ENCODE measurements around the gene EPHA4. TPM values are rescaled to one million over a fixed set of nuclear protein-coding genes. Genes with fewer than 3 reads are reported as not detected.

The EPHA4 gene
- total and polyA plus RNA-seq, 2 donors (not counting 1 experiment from before 2014, with no cell fraction given) = 10.7 to 54.9 TPM

DNA sequence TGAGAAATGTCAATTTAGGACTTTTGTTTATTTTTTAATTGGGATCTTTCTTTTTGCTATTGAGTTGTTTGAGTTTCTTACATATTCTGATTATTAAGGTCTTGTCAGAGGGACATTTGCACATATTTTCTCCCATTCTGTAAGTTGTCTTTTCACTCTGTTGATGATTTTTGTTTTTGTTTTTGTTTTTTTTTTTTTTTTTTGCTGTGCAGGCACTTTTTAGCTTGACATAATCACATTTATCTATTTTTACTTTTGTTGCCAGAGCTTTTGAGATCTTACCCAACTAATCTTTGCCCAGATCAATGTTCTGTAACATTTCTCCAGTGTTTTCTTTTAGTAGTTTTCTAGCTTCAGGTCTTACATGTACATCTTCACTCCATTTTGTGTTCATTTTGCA lies 166.6 kb downstream of the EPHA4 start:
- no peak overlapping the region for H3K27ac ChIP-seq (ENCODE audit: low read length in 2 of 2)
- H3K4me3 Mint-ChIP-seq = no peak overlapping the region
- H3K4me1 Mint-ChIP-seq = no peaks in the 10 kb centered on the region
- peaks cover 0 to 7% (median 2%) of the 10 kb centered on the region in 3 donors for H3K9me3 ChIP-seq (ENCODE audit: control extremely low read depth in 1 of 3, control insufficient read depth in 2 of 3, insufficient read depth in 1 of 3, low read length in 2 of 3)
- H3K27ac Mint-ChIP-seq = no peak overlapping the region
- H3K4me1 ChIP-seq (ENCODE audit: control insufficient read depth in 2 of 2, insufficient read depth in 2 of 2, low read length in 2 of 2) = no peaks in the 10 kb centered on the region
- ChIA-PET POLR2A (no interaction called here), CTCF (no interaction called here)
- H3K9me3 Mint-ChIP-seq (ENCODE audit: insufficient read depth) = peaks cover 5% of the 10 kb centered on the region
- peaks cover 21% of the 10 kb centered on the region for H3K27me3 Mint-ChIP-seq
- H3K36me3 ChIP-seq (replicated peaks in 1 of 2; ENCODE audit: control extremely low read depth in 1 of 2, control insufficient read depth in 1 of 2, extremely low read depth in 1 of 2, insufficient read depth in 2 of 2, low read length in 1 of 2) = no peaks in the 10 kb centered on the region
- H2AFZ ChIP-seq (ENCODE audit: insufficient read depth, low read depth, low read length, poor library complexity, severe bottlenecking) = no peak overlapping the region
- H3K4me3 ChIP-seq (ENCODE audit: control extremely low read depth in 1 of 5, extremely low read depth in 1 of 5, insufficient read depth in 1 of 5, low read depth in 2 of 5, low read length in 4 of 5) = no peak overlapping the region
- H4K20me1 ChIP-seq (ENCODE audit: control insufficient read depth, insufficient read depth, low read length, poor library complexity, severe bottlenecking) = no peaks in the 10 kb centered on the region
- DNase-seq = no peak
- H3K79me2 ChIP-seq (ENCODE audit: control insufficient read depth, insufficient read depth, low read length) = no peaks in the 10 kb centered on the region
- H3K4me2 ChIP-seq (replicated peaks; ENCODE audit: low read depth, low read length, poor library complexity, severe bottlenecking) = no peak overlapping the region
- H3K27me3 ChIP-seq (replicated peaks in 1 of 4; ENCODE audit: control extremely low read depth in 1 of 4, control insufficient read depth in 3 of 4, insufficient read depth in 4 of 4, low read length in 3 of 4) = peaks cover 0 to 3% (median 0%) of the 10 kb centered on the region in 4 experiments
- intact Hi-C loops (cut with micrococcal nuclease) = no loop called here
- no peak overlapping the region for H3K9ac ChIP-seq (ENCODE audit: low read length)
- ATAC-seq (ENCODE audit: low read depth) = no peak
- TF ChIP-seq EZH2 (IDR thresholded peaks at IDR 0.05; ENCODE audit: borderline replicate concordance, insufficient read depth, low read depth, low read length, poor library complexity, severe bottlenecking) = no peak
- TF ChIP-seq, protein P1, sequence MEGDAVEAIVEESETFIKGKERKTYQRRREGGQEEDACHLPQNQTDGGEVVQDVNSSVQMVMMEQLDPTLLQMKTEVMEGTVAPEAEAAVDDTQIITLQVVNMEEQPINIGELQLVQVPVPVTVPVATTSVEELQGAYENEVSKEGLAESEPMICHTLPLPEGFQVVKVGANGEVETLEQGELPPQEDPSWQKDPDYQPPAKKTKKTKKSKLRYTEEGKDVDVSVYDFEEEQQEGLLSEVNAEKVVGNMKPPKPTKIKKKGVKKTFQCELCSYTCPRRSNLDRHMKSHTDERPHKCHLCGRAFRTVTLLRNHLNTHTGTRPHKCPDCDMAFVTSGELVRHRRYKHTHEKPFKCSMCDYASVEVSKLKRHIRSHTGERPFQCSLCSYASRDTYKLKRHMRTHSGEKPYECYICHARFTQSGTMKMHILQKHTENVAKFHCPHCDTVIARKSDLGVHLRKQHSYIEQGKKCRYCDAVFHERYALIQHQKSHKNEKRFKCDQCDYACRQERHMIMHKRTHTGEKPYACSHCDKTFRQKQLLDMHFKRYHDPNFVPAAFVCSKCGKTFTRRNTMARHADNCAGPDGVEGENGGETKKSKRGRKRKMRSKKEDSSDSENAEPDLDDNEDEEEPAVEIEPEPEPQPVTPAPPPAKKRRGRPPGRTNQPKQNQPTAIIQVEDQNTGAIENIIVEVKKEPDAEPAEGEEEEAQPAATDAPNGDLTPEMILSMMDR (IDR thresholded peaks at IDR 0.05) = no peak

DNA sequence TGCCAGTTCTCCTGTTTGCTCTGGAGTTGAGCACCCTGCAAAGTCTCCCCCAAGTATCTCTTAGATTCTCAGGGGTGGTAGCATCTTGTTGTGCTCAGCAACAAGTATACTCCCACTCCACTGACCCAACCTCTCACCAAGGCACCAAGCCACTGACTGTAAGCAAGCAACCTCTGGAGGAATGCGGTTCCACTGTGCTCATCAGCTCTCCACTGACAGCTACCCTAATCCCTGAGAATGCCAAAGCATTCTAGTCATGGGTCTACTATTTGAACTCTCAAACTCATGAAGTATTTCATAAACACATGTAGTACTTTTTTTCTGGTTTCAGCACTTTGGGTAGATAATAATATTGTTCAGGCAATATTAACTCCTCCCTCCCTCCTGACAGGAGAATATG lies 170.0 kb downstream of the EPHA4 start:
- WGBS (ENCODE audit: insufficient coverage) = 91% methylated on average over 1 of the region's 1 CpG
- H3K4me3 ChIP-seq (ENCODE audit: control extremely low read depth in 1 of 5, extremely low read depth in 1 of 5, insufficient read depth in 1 of 5, low read depth in 2 of 5, low read length in 4 of 5) = no peak overlapping the region
- TF ChIP-seq, protein P1 (IDR thresholded peaks at IDR 0.05) = no peak
- TF ChIP-seq EZH2 (IDR thresholded peaks at IDR 0.05; ENCODE audit: borderline replicate concordance, insufficient read depth, low read depth, low read length, poor library complexity, severe bottlenecking) = no peak

More for the DNA sequence above, 170.0 kb downstream of the EPHA4 start:
- Histone ChIP-seq H3K4me1 (ENCODE audit: control insufficient read depth in 2 of 2, insufficient read depth in 2 of 2, low read length in 2 of 2) (no peaks in the 10 kb centered on the region), H3K36me3 (replicated peaks in 1 of 2; ENCODE audit: control extremely low read depth in 1 of 2, control insufficient read depth in 1 of 2, extremely low read depth in 1 of 2, insufficient read depth in 2 of 2, low read length in 1 of 2) (no peaks in the 10 kb centered on the region), H4K20me1 (ENCODE audit: control insufficient read depth, insufficient read depth, low read length, poor library complexity, severe bottlenecking) (no peaks in the 10 kb centered on the region), H3K9ac (ENCODE audit: low read length) (no peak overlapping the region), H3K27me3 (replicated peaks in 1 of 4; ENCODE audit: control extremely low read depth in 1 of 4, control insufficient read depth in 3 of 4, insufficient read depth in 4 of 4, low read length in 3 of 4) (no peaks in the 10 kb centered on the region), H3K9me3 (ENCODE audit: control extremely low read depth in 1 of 3, control insufficient read depth in 2 of 3, insufficient read depth in 1 of 3, low read length in 2 of 3) (peaks cover 2 to 7% (median 3%) of the 10 kb centered on the region in 3 donors), H3K4me2 (replicated peaks; ENCODE audit: low read depth, low read length, poor library complexity, severe bottlenecking) (no peak overlapping the region), H3K79me2 (ENCODE audit: control insufficient read depth, insufficient read depth, low read length) (no peaks in the 10 kb centered on the region), H2AFZ (ENCODE audit: insufficient read depth, low read depth, low read length, poor library complexity, severe bottlenecking) (no peak overlapping the region), H3K27ac (ENCODE audit: low read length in 2 of 2) (no peak overlapping the region)
- Mint-ChIP-seq H3K4me3 (no peak overlapping the region), H3K27ac (no peak overlapping the region), H3K27me3 (peaks cover 11% of the 10 kb centered on the region), H3K9me3 (ENCODE audit: insufficient read depth) (peaks cover 5% of the 10 kb centered on the region), H3K4me1 (no peaks in the 10 kb centered on the region)
- intact Hi-C loops (cut with micrococcal nuclease) = no loop called here
- DNase-seq (no peak), ATAC-seq (ENCODE audit: low read depth) (no peak)
- POLR2A ChIA-PET = no interaction called here
- CTCF ChIA-PET = no interaction called here
